ENCODE measurements around the gene RAX2.

Gene RAX2

GRCh38 chr19:3807574-3808354, 35.7 kb upstream of the RAX2 start:
- DNase-seq (ENCODE audit: low spot score in 2 of 2) (no peak), ATAC-seq (ENCODE audit: low read depth) (no peak)
- Mint-ChIP-seq H3K9me3 (no peaks in the 10 kb centered on the region), H3K4me1 (peaks cover 23% of the 10 kb centered on the region), H3K27ac (no peak overlapping the region), H3K4me3 (no peak overlapping the region), H3K27me3 (peaks cover 10% of the 10 kb centered on the region), H3K36me3 (peaks cover 2% of the 10 kb centered on the region)

- H3K4me3 Mint-ChIP-seq, result no peak overlapping the region
- peaks cover 17% of the 10 kb centered on the region for H3K4me1 Mint-ChIP-seq
- no peak for ATAC-seq (ENCODE audit: low read depth)
- H3K27me3 Mint-ChIP-seq, result peaks cover 10% of the 10 kb centered on the region
- no peak for DNase-seq (ENCODE audit: low spot score in 2 of 2)
- H3K9me3 Mint-ChIP-seq, result no peaks in the 10 kb centered on the region
- H3K36me3 Mint-ChIP-seq, result no peaks in the 10 kb centered on the region
- no peak overlapping the region for H3K27ac Mint-ChIP-seq
These were observed 35.1 kb upstream of the RAX2 start for GRCh38 chr19:3807131-3807480.

GRCh38 chr19:3805859-3806258, 33.8 kb upstream of the RAX2 start:
- H3K36me3 Mint-ChIP-seq, result no peaks in the 10 kb centered on the region
- H3K4me3 Mint-ChIP-seq, result no peak overlapping the region
- peaks cover 10% of the 10 kb centered on the region for H3K27me3 Mint-ChIP-seq
- DNase-seq (ENCODE audit: low spot score in 2 of 2) (no peak), ATAC-seq (ENCODE audit: low read depth) (no peak)
- no peak overlapping the region for H3K27ac Mint-ChIP-seq
- peaks cover 16% of the 10 kb centered on the region for H3K4me1 Mint-ChIP-seq
- no peaks in the 10 kb centered on the region for H3K9me3 Mint-ChIP-seq

- peaks cover 14% of the 10 kb centered on the region for H3K4me1 Mint-ChIP-seq
- H3K36me3 Mint-ChIP-seq, result no peaks in the 10 kb centered on the region
- H3K9me3 Mint-ChIP-seq, result no peaks in the 10 kb centered on the region
- ATAC-seq (ENCODE audit: low read depth) (no peak), DNase-seq (ENCODE audit: low spot score in 2 of 2) (no peak)
- no peak overlapping the region for H3K4me3 Mint-ChIP-seq
- peaks cover 12% of the 10 kb centered on the region for H3K27me3 Mint-ChIP-seq
- H3K27ac Mint-ChIP-seq, result no peak overlapping the region
These were observed 32.4 kb upstream of the RAX2 start for GRCh38 chr19:3804429-3804828.

- Mint-ChIP-seq H3K27me3 (peaks cover 14% of the 10 kb centered on the region), H3K27ac (no peak overlapping the region), H3K4me1 (peaks cover 16% of the 10 kb centered on the region), H3K9me3 (no peaks in the 10 kb centered on the region), H3K36me3 (no peaks in the 10 kb centered on the region), H3K4me3 (no peak overlapping the region)
- DNase-seq (ENCODE audit: low spot score in 2 of 2) (no peak), ATAC-seq (ENCODE audit: low read depth) (no peak)
These were observed 32.0 kb upstream of the RAX2 start for GRCh38 chr19:3803986-3804385.

- no peak for DNase-seq (ENCODE audit: low spot score in 2 of 2)
- Mint-ChIP-seq H3K9me3 (no peaks in the 10 kb centered on the region), H3K27ac (no peak overlapping the region), H3K36me3 (no peaks in the 10 kb centered on the region), H3K4me3 (no peak overlapping the region), H3K27me3 (peaks cover 14% of the 10 kb centered on the region), H3K4me1 (peaks cover 16% of the 10 kb centered on the region)
- no peak for ATAC-seq (ENCODE audit: low read depth)
These were observed 31.3 kb upstream of the RAX2 start for GRCh38 chr19:3803114-3803888.

- no peak overlapping the region for H3K27ac Mint-ChIP-seq
- H3K4me1 Mint-ChIP-seq, result peaks cover 6% of the 10 kb centered on the region
- H3K36me3 Mint-ChIP-seq, result peaks cover 4% of the 10 kb centered on the region
- peak overlapping the region; percentile 17 for H3K4me3 Mint-ChIP-seq
- DNase-seq (ENCODE audit: low spot score in 2 of 2) (peak in 1 of 2 donors; percentile 37), ATAC-seq (ENCODE audit: low read depth) (peak; percentile 76)
- H3K9me3 Mint-ChIP-seq, result peaks cover 4% of the 10 kb centered on the region
- H3K27me3 Mint-ChIP-seq, result peaks cover 13% of the 10 kb centered on the region
These were observed 29.5 kb upstream of the RAX2 start for GRCh38 chr19:3801412-3802096.

GRCh38 chr19:3800996-3801395, 29.0 kb upstream of the RAX2 start:
- peaks cover 12% of the 10 kb centered on the region for H3K27me3 Mint-ChIP-seq
- peaks cover 5% of the 10 kb centered on the region for H3K4me1 Mint-ChIP-seq

GRCh38 chr19:3798137-3798536, 26.1 kb upstream of the RAX2 start:
- Mint-ChIP-seq H3K9me3 (peaks cover 10% of the 10 kb centered on the region), H3K4me3 (no peak overlapping the region), H3K4me1 (peaks cover 5% of the 10 kb centered on the region), H3K27me3 (peaks cover 14% of the 10 kb centered on the region), H3K36me3 (peaks cover 6% of the 10 kb centered on the region), H3K27ac (no peak overlapping the region)
- DNase-seq (ENCODE audit: low spot score in 2 of 2) (no peak), ATAC-seq (ENCODE audit: low read depth) (no peak)

More at GRCh38 chr19:3800996-3801395, 29.0 kb upstream of the RAX2 start:
- no peak overlapping the region for H3K4me3 Mint-ChIP-seq
- no peak overlapping the region for H3K27ac Mint-ChIP-seq
- no peak for ATAC-seq (ENCODE audit: low read depth)
- peaks cover 6% of the 10 kb centered on the region for H3K9me3 Mint-ChIP-seq
- no peak for DNase-seq (ENCODE audit: low spot score in 2 of 2)
- peaks cover 4% of the 10 kb centered on the region for H3K36me3 Mint-ChIP-seq

- peaks cover 11% of the 10 kb centered on the region for H3K9me3 Mint-ChIP-seq
- H3K4me3 Mint-ChIP-seq, result no peak overlapping the region
- peaks cover 2% of the 10 kb centered on the region for H3K4me1 Mint-ChIP-seq
- peaks cover 8% of the 10 kb centered on the region for H3K36me3 Mint-ChIP-seq
- H3K27me3 Mint-ChIP-seq, result peaks cover 12% of the 10 kb centered on the region
- no peak for DNase-seq (ENCODE audit: low spot score in 2 of 2)
- H3K27ac Mint-ChIP-seq, result no peak overlapping the region
- ATAC-seq (ENCODE audit: low read depth), result no peak
These were observed 24.3 kb upstream of the RAX2 start for GRCh38 chr19:3796358-3796757.

- Mint-ChIP-seq H3K4me3 (no peak overlapping the region), H3K27ac (no peak overlapping the region), H3K27me3 (peaks cover 13% of the 10 kb centered on the region), H3K36me3 (peaks cover 8% of the 10 kb centered on the region), H3K4me1 (no peaks in the 10 kb centered on the region), H3K9me3 (peaks cover 12% of the 10 kb centered on the region)
- DNase-seq (ENCODE audit: low spot score in 2 of 2) (no peak), ATAC-seq (ENCODE audit: low read depth) (no peak)
These were observed 21.8 kb upstream of the RAX2 start for GRCh38 chr19:3793799-3794198.

GRCh38 chr19:3792114-3792513, 20.1 kb upstream of the RAX2 start:
- H3K27ac Mint-ChIP-seq, result no peak overlapping the region
- H3K36me3 Mint-ChIP-seq, result peaks cover 8% of the 10 kb centered on the region
- no peak overlapping the region for H3K4me3 Mint-ChIP-seq
- peaks cover 13% of the 10 kb centered on the region for H3K27me3 Mint-ChIP-seq
- no peak for DNase-seq (ENCODE audit: low spot score in 2 of 2)
- no peaks in the 10 kb centered on the region for H3K4me1 Mint-ChIP-seq
- no peak for ATAC-seq (ENCODE audit: low read depth)
- peaks cover 12% of the 10 kb centered on the region for H3K9me3 Mint-ChIP-seq

- Mint-ChIP-seq H3K4me3 (no peak overlapping the region), H3K36me3 (peaks cover 4% of the 10 kb centered on the region), H3K4me1 (no peaks in the 10 kb centered on the region)
These were observed 18.9 kb upstream of the RAX2 start for GRCh38 chr19:3790941-3791340.

GRCh38 chr19:3790209-3790734, 18.2 kb upstream of the RAX2 start:
- Mint-ChIP-seq H3K36me3 (peaks cover 4% of the 10 kb centered on the region), H3K9me3 (peaks cover 7% of the 10 kb centered on the region), H3K27me3 (peaks cover 12% of the 10 kb centered on the region), H3K4me3 (no peak overlapping the region), H3K27ac (no peak overlapping the region), H3K4me1 (no peaks in the 10 kb centered on the region)
- ATAC-seq (ENCODE audit: low read depth) (no peak), DNase-seq (ENCODE audit: low spot score in 2 of 2) (no peak)

More at GRCh38 chr19:3790941-3791340, 18.9 kb upstream of the RAX2 start:
- peaks cover 12% of the 10 kb centered on the region for H3K27me3 Mint-ChIP-seq
- H3K27ac Mint-ChIP-seq, result no peak overlapping the region
- DNase-seq (ENCODE audit: low spot score in 2 of 2), result no peak
- ATAC-seq (ENCODE audit: low read depth), result no peak
- H3K9me3 Mint-ChIP-seq, result peaks cover 7% of the 10 kb centered on the region
